OCI-LY1 (cell line): ENCODE results near the gene METTL27.

Source experiments
- EZH2 ChIP-seq: fragments of 200-600 bp; sonication (generic), shearing (Covaris generic); IDR thresholded peaks from 2 replicates; pipeline ENCODE4 v1.8.0; 2017; ENCODE audit warnings: borderline replicate concordance, mixed run types, mild to moderate bottlenecking, antibody characterized with exemption, low read length, moderate library complexity, mixed read lengths
- TF ChIP-seq, protein P1 (sequence below): fragments of 200-600 bp; sonication (generic), shearing (Covaris generic); IDR thresholded peaks from 2 replicates; pipeline ENCODE4 v1.5.1; 2017; ENCODE audit warnings: mild to moderate bottlenecking, antibody characterized with exemption, low read length, moderate library complexity, mixed read lengths

DNA sequence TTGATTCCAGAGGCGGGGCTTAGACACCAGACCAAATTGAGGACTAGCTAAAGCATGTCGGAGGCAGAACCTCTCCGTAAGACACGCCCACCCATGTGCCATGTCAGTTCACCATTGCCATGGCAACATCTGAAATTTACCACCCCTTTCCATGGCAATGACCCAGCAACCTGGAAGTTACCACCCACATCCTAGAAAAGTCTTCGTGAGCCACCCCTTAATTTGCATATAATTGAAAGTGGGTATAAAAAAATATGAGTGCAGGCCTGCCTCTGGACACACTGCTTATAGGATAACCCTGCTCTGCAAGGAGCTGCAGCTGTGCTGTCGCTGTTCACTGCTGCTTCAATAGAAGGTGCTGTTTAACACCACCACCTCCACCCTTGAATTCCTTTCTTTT is 46.6 kb upstream of the METTL27 start:
- TF ChIP-seq, protein P1, sequence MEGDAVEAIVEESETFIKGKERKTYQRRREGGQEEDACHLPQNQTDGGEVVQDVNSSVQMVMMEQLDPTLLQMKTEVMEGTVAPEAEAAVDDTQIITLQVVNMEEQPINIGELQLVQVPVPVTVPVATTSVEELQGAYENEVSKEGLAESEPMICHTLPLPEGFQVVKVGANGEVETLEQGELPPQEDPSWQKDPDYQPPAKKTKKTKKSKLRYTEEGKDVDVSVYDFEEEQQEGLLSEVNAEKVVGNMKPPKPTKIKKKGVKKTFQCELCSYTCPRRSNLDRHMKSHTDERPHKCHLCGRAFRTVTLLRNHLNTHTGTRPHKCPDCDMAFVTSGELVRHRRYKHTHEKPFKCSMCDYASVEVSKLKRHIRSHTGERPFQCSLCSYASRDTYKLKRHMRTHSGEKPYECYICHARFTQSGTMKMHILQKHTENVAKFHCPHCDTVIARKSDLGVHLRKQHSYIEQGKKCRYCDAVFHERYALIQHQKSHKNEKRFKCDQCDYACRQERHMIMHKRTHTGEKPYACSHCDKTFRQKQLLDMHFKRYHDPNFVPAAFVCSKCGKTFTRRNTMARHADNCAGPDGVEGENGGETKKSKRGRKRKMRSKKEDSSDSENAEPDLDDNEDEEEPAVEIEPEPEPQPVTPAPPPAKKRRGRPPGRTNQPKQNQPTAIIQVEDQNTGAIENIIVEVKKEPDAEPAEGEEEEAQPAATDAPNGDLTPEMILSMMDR: no peak
- no peak for TF ChIP-seq EZH2
